GM12878 (cell line): ENCODE results near the gene OPRD1. TPM values are rescaled to one million over a fixed set of nuclear protein-coding genes. Genes with fewer than 3 reads are reported as not detected.

Source experiments
- CREM ChIP-seq: IDR thresholded peaks from 2 replicates; pipeline ENCODE4 v1.6.1; 2014; ENCODE audit warnings: antibody characterized with exemption, low read depth
- DPF2 ChIP-seq: fragments of 450-650 bp; IDR thresholded peaks from 2 replicates; pipeline ENCODE4 v1.6.1; 2017; ENCODE audit warnings: mild to moderate bottlenecking
- GATAD2B ChIP-seq: fragments of 450-650 bp; conservative IDR thresholded peaks from 2 replicates; pipeline ENCODE4 v1.6.1; 2017; ENCODE audit warnings: low read depth, mild to moderate bottlenecking, moderate library complexity
- MLLT1 ChIP-seq: fragments of 450-650 bp; IDR thresholded peaks from 2 replicates; pipeline ENCODE4 v1.6.1; 2016; ENCODE audit warnings: mild to moderate bottlenecking
- MTA2 ChIP-seq: fragments of 450-650 bp; IDR thresholded peaks from 2 replicates; pipeline ENCODE4 v1.6.1; 2016; ENCODE audit warnings: low read depth, mild to moderate bottlenecking, moderate library complexity
- NFXL1 ChIP-seq: fragments of 450-650 bp; IDR thresholded peaks from 2 replicates; pipeline ENCODE4 v1.6.1; 2017; ENCODE audit warnings: antibody characterized with exemption, mild to moderate bottlenecking, borderline replicate concordance
- NFYA ChIP-seq: IDR thresholded peaks from 2 replicates; pipeline ENCODE4 v1.6.1; 2011; ENCODE audit warnings: low read depth, mild to moderate bottlenecking, low read length, improper control_type of control experiment, borderline replicate concordance
- NRF1 ChIP-seq: conservative IDR thresholded peaks from 2 replicates; pipeline ENCODE4 v1.6.1; 2011; ENCODE audit warnings: mild to moderate bottlenecking, low read depth, low read length, improper control_type of control experiment
- PAX5 ChIP-seq: IDR thresholded peaks from 2 replicates; pipeline ENCODE4 v1.6.1; 2011; ENCODE audit warnings: low read depth, low read length, borderline replicate concordance
- PKNOX1 ChIP-seq: fragments of 450-650 bp; IDR thresholded peaks from 2 replicates; pipeline ENCODE4 v1.6.1; 2016; ENCODE audit warnings: mild to moderate bottlenecking
- REST ChIP-seq: IDR thresholded peaks from 2 replicates; pipeline ENCODE4 v1.6.1; 2012; ENCODE audit warnings: mild to moderate bottlenecking, low read depth, low read length
- WRNIP1 ChIP-seq: IDR thresholded peaks from 2 replicates; pipeline ENCODE4 v1.6.1; 2011; ENCODE audit warnings: low read depth, low read length, improper control_type of control experiment, borderline replicate concordance
- polyA plus RNA-seq, 11 experiments: library from polyadenylated mRNA; depleted of rRNA in 4 of 11; unstranded in 6 of 11; stranded (reverse) in 5 of 11; fragments of >200 nt; fragmentation: Nextera tagmentation in 4 of 11; fragmentation: Illumina TruSeq in 1 of 11; extraction: Ambion mirVana in 4 of 11; extraction: Trizol in 1 of 11; gene quantifications; 1 replicate in 1 of 11; 2 replicates in 10 of 11; pipeline versions ENCODE4 v1.2.1 to v1.2.3, GENCODE V29; 2011 to 2016; ENCODE audit warnings: inconsistent platforms in 2 of 11, missing spikeins in 2 of 11, low read depth in 1 of 11
- total RNA-seq, 4 experiments: library from RNA; depleted of rRNA in 3 of 4; stranded (reverse); fragments of >200 nt in 3 of 4; fragmentation: Illumina TruSeq in 1 of 4; extraction: Trizol in 1 of 4; gene quantifications; 2 replicates each; pipeline versions ENCODE4 v1.2.1 to v1.2.3, GENCODE V29; 2013 to 2021

The OPRD1 gene
- total and polyA plus RNA-seq, 10 of the 15 experiments (the other 5 are each of a cell fraction or from before 2014, with no cell fraction given), result 0.02 TPM; not detected in 8

- TF ChIP-seq REST (no peak), MLLT1 (no peak), NRF1 (no peak), MTA2 (no peak), PKNOX1 (no peak), CREM (no peak), GATAD2B (no peak), PAX5 (no peak), NFXL1 (no peak), WRNIP1 (no peak), DPF2 (no peak), NFYA (no peak)
Observed at GRCh38 chr1:28899267-28899666, 87.3 kb downstream of the OPRD1 start (continued).
